ENCODE data around the gene ZNF649. TPM values are rescaled to one million over a fixed set of nuclear protein-coding genes. Genes with fewer than 3 reads are reported as not detected.
A peak's percentile ranks its signal among the peaks of the same experiment; 100 is the strongest.

Gene ZNF649
- total and polyA plus RNA-seq, 2 of the 13 experiments (the other 11 are each of a cell fraction or from before 2014, with no cell fraction given): 3.0 to 13.4 TPM

- TF ChIP-seq CSRNP2 (CRISPR knock-in tag; conservative IDR thresholded peaks at IDR 0.05; ENCODE audit: low read depth) (no peak), GABPA (IDR thresholded peaks at IDR 0.05; ENCODE audit: low read depth, low read length) (peak; percentile 30; the same call in 1 of the 2 replicates), GABPA (CRISPR knock-in tag; IDR thresholded peaks at IDR 0.05; ENCODE audit: low read depth) (peak; percentile 84), ZNF598 (CRISPR knock-in tag; IDR thresholded peaks at IDR 0.05; ENCODE audit: borderline replicate concordance) (no peak), CENPX (CRISPR knock-in tag; IDR thresholded peaks at IDR 0.05) (no peak), SMC3 (IDR thresholded peaks at IDR 0.05; ENCODE audit: low read length) (no peak), MXI1 (IDR thresholded peaks at IDR 0.05; ENCODE audit: borderline replicate concordance, low read depth, low read length) (peak; percentile 38; the same call in 1 of the 3 replicates), HOXA9 (CRISPR knock-in tag; IDR thresholded peaks at IDR 0.05; ENCODE audit: borderline replicate concordance) (no peak), PAXIP1 (CRISPR knock-in tag; conservative IDR thresholded peaks at IDR 0.05) (peak; percentile 22; the same call in 1 of the 2 replicates), ZSCAN22 (CRISPR knock-in tag; IDR thresholded peaks at IDR 0.05) (no peak), BCL6 (CRISPR knock-in tag; IDR thresholded peaks at IDR 0.05) (no peak), ZNF746 (CRISPR knock-in tag; IDR thresholded peaks at IDR 0.05) (0 out of 2 replicates have a peak, but pooled peaks have one; percentile 27), ZNF12 (CRISPR knock-in tag; IDR thresholded peaks at IDR 0.05) (no peak), RBM39 (IDR thresholded peaks at IDR 0.05; ENCODE audit: low read depth, low read length, poor library complexity, severe bottlenecking) (no peak), KDM3A (CRISPR knock-in tag; IDR thresholded peaks at IDR 0.05; ENCODE audit: low read depth) (0 out of 2 replicates have a peak, but pooled peaks have one; percentile 76), TCF7 (IDR thresholded peaks at IDR 0.05; ENCODE audit: low read depth) (no peak), CHCHD3 (CRISPR knock-in tag; IDR thresholded peaks at IDR 0.05) (no peak), GRHL1 (CRISPR knock-in tag; conservative IDR thresholded peaks at IDR 0.05) (no peak), ZNF441 (CRISPR knock-in tag; IDR thresholded peaks at IDR 0.05; ENCODE audit: borderline replicate concordance) (peak; percentile 58; the same call in 1 of the 2 replicates)
Measured at GRCh38 chr19:51926784-51927741, 22.2 kb upstream of the ZNF649 start, which contains the start of gene ZNF613 (continued).
